BJ (cell line): ENCODE results near the gene SULT1B1. TPM values are rescaled to one million over a fixed set of nuclear protein-coding genes. Genes with fewer than 3 reads are reported as not detected.

Source experiments
- CTCF ChIA-PET: fragments of 350-600 bp; formaldehyde crosslinking; extraction: SDS; loops from one replicate; lab custom pipeline; 2021; ENCODE audit warnings: antibody characterized with exemption, inconsistent platforms; lab: Yijun Ruan, JAX
- POLR2A ChIA-PET: fragments of 300-600 bp; sonication (Branson Sonifier 250); formaldehyde crosslinking; extraction: SDS; loops from one replicate; lab custom pipeline; 2021; ENCODE audit warnings: antibody characterized with exemption; lab: Charles Lee
- DNase-seq: peaks from one replicate; pipeline ENCODE4 v3.0.0-alpha.2; 2011; ENCODE audit warnings: low read depth
- H3K27me3 ChIP-seq: 2 replicates; pipeline ENCODE4 v1.6.0; 2011; ENCODE audit warnings: low read length; ENCODE audit not compliant: control insufficient read depth, insufficient read depth
- H3K36me3 ChIP-seq: 2 replicates; pipeline ENCODE4 v1.5.1; 2011; ENCODE audit warnings: low read length; ENCODE audit not compliant: control insufficient read depth, insufficient read depth
- H3K4me3 ChIP-seq: 2 replicates; pipeline ENCODE4 v1.5.1; 2011; ENCODE audit warnings: low read depth, mild to moderate bottlenecking, control low read depth, low read length
- polyA plus RNA-seq: library from polyadenylated mRNA; depleted of rRNA; stranded (reverse); fragments of >200 nt; gene quantifications from 2 replicates; pipeline ENCODE4 v1.2.3, GENCODE V29; 2011
- TF ChIP-seq, protein P1 (sequence below): IDR thresholded peaks from 2 replicates; pipeline ENCODE4 v1.5.1; 2011; ENCODE audit warnings: low read depth, mild to moderate bottlenecking, control low read depth, inconsistent platforms, low read length, moderate library complexity; ENCODE audit not compliant: insufficient read depth

Gene SULT1B1
- polyA plus RNA-seq, 1 experiment: not detected

DNA sequence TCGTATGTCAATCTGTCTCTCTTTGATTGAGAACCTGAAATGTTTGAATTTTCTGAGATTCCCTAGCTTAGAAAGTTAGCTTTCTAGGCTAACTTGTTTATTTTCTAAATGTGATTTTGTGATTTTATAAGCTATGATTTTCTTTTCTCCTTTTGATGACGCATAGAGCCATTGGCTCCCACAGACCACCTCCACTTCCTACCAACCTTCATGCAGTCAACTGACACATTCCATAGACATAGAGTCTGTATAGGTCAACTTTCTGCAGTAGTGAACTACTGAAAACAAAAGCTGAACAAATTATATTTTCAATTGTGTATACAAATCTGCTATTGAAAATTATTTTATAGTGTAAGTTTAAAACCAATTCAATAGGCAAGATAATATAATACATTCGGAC lies 2.8 kb upstream of the SULT1B1 start:
- TF ChIP-seq, protein P1, sequence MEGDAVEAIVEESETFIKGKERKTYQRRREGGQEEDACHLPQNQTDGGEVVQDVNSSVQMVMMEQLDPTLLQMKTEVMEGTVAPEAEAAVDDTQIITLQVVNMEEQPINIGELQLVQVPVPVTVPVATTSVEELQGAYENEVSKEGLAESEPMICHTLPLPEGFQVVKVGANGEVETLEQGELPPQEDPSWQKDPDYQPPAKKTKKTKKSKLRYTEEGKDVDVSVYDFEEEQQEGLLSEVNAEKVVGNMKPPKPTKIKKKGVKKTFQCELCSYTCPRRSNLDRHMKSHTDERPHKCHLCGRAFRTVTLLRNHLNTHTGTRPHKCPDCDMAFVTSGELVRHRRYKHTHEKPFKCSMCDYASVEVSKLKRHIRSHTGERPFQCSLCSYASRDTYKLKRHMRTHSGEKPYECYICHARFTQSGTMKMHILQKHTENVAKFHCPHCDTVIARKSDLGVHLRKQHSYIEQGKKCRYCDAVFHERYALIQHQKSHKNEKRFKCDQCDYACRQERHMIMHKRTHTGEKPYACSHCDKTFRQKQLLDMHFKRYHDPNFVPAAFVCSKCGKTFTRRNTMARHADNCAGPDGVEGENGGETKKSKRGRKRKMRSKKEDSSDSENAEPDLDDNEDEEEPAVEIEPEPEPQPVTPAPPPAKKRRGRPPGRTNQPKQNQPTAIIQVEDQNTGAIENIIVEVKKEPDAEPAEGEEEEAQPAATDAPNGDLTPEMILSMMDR: no peak

DNA sequence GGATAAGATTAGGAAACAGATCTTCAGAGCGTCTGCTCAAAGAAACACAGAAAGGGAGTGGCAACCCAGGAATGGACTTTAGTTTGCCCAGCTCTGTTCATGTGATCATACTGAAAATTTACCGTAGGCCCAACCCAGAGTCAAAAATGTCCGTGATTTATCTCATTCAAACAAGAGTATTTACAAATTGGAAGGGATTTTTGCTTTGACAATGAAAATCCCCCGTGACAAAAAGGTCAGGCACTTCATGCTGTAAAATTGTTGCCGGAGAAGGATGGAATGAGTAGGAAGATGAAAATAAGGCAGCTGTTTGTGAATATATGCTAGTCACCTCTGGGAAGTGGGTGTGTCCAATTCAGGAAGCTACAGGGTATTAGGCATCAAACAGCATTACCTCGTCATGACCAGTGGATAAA lies 1.2 kb downstream of the SULT1B1 start:
- Histone ChIP-seq H3K4me3 (no peak overlapping the region), H3K36me3 (no peaks in the 10 kb centered on the region), H3K27me3 (no peaks in the 10 kb centered on the region)
- TF ChIP-seq, protein P1: no peak
- no peak for DNase-seq
- POLR2A ChIA-PET: no interaction called here
- CTCF ChIA-PET: interaction anchor here (0.7 kb wide), 1 partner anchor 24 kb away, joined by 3 read pairs; no protein-coding TSS in a partner anchor

More for the DNA sequence above, 2.8 kb upstream of the SULT1B1 start:
- ChIA-PET CTCF (no interaction called here), POLR2A (no interaction called here)
- H3K27me3 ChIP-seq: no peaks in the 10 kb centered on the region
- H3K4me3 ChIP-seq: no peak overlapping the region
- no peaks in the 10 kb centered on the region for H3K36me3 ChIP-seq
- no peak for DNase-seq

DNA sequence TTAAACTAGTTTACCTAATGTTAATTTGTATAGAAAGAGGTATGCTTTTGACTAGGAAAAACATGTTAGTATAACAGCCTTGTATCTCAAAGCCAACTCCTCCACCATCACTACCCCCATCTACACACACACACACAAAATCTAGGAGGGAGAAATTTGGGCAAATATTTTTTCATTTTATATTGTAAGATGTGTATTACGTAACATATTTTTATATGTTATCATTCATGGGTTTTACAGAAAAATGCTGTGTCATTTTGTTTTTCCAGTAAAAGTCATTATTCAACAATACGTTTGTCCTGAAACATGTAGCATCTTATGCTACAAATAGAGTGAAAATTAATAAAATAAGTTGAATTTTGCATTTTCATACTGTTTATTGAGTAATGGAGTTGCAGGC lies 3.0 kb downstream of the SULT1B1 start:
- H3K27me3 ChIP-seq: no peaks in the 10 kb centered on the region
- TF ChIP-seq, protein P1: no peak
- ChIA-PET CTCF (no interaction called here), POLR2A (no interaction called here)
- H3K36me3 ChIP-seq: no peaks in the 10 kb centered on the region
- no peak overlapping the region for H3K4me3 ChIP-seq
- DNase-seq: no peak

DNA sequence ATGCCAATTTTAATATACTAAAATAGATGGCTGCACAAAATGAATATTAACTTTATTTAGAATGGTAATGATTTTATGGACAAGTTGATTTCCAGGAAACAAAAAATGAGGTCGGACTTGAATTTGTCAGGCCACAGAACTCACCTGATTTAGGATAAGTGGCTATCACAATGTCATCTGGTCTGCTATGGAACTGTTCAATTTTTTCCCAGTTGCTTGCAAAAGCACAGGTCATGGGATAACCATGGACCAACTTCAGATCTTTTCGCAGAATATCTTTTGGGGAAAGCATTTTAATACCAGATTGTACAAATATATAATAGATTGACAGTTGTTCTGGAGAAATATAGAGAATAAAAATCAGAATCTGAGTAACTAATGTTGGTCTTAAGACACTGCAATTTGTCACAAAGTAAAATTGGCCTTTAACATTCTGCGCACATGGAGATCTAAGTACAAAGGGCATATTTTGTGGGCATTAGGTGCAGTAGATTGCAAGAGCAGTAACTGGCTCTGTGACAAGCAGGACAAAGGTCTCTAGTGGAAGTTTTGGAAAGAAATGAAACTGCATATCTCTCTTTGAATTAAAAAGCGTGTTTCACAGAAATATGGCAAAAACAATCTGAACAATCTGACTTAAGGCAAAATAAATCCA lies 5.4 kb downstream of the SULT1B1 start:
- ChIA-PET CTCF (no interaction called here), POLR2A (no interaction called here)
- H3K4me3 ChIP-seq: no peak overlapping the region
- H3K27me3 ChIP-seq: no peaks in the 10 kb centered on the region
- H3K36me3 ChIP-seq: no peaks in the 10 kb centered on the region
- TF ChIP-seq, protein P1: no peak
- DNase-seq: no peak

DNA sequence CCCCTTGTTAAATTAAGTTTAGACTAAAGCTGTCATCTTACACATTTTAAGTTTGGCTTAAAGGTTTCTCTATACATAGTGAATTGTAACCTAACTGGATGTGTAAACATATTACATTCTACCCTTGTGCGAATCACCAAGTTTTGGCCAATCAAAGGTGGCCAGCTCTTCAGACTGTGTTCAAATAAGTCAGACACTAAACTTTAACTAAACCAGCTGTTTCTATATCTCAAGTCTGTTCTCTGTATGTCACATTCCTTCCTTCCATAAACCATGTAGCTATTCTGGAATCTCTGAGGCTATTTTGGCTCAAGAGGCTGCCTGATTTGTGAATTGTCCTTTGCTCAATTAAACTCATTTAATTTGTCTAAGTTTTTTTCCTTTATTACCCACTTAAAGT lies 6.7 kb downstream of the SULT1B1 start:
- POLR2A ChIA-PET: no interaction called here
- DNase-seq: no peak
- no peaks in the 10 kb centered on the region for H3K36me3 ChIP-seq
- TF ChIP-seq, protein P1: no peak
- no peak overlapping the region for H3K4me3 ChIP-seq
- no peaks in the 10 kb centered on the region for H3K27me3 ChIP-seq
- CTCF ChIA-PET: no interaction called here
